Astrocyte (in vitro differentiated cells and primary cell): ENCODE results near the gene PCDHGB2.
"Not testable (repeated sequence)": the region's sequence is repeated elsewhere in the genome, so short reads cannot be mapped to it uniquely, and the experiment has no call there.

Experiments used
- CTCF ChIP-seq: IDR thresholded peaks from 2 replicates; pipeline ENCODE4 v1.5.1; 2011; ENCODE audit warnings: low read depth, mild to moderate bottlenecking, inconsistent platforms, low read length, moderate library complexity; ENCODE audit not compliant: insufficient read depth
- EZH2 ChIP-seq: IDR thresholded peaks from 2 replicates; pipeline ENCODE4 v1.6.1; 2012; ENCODE audit warnings: mild to moderate bottlenecking, low read length, inconsistent platforms; ENCODE audit not compliant: insufficient read depth

- TF ChIP-seq CTCF, EZH2: not testable (repeated sequence)
These were observed 42.8 kb upstream of the PCDHGB2 start for GRCh38 chr5:141316963-141317362.
